ENCODE data around the gene KRTAP10-3. TPM values are rescaled to one million over a fixed set of nuclear protein-coding genes. Genes with fewer than 3 reads are reported as not detected.

The KRTAP10-3 gene
- polyA plus RNA-seq, 1 of the 3 experiments (the other 2 are of a cell fraction) = not detected

DNA sequence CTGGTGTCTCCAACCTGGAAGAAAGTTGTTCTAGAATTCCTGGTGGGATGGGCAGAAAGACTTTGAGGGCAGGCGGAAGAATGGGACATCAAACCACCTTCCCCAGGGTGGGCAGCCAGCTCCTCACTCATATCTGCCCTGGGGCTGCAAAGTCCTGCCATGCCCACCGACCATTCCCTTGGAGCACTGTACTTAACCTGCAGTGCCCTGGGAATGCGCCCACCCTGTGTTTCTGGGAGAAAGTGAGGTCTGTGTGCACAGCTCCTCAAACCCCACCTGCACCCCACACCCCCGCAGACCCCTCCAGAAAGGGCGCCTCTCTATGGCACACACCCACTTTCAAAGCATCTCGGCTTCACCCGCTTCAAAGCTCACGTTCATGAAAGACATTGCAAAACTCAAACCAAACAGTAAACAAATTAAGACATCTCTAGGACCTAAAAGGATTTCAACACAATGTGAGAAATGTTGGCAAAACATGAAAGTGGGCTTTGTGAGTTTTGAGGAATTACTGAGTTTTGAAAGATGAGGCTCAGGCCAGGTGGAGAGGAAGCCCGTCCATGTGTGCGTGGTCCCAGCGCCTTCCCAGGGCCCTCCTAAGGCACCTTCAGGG is 43.7 kb downstream of the KRTAP10-3 start:
- POLR2A ChIA-PET = no interaction called here
- no peak overlapping the region for H3K27ac ChIP-seq (ENCODE audit: low read depth in 2 of 2, low read length in 1 of 2)
- no peak for DNase-seq

DNA sequence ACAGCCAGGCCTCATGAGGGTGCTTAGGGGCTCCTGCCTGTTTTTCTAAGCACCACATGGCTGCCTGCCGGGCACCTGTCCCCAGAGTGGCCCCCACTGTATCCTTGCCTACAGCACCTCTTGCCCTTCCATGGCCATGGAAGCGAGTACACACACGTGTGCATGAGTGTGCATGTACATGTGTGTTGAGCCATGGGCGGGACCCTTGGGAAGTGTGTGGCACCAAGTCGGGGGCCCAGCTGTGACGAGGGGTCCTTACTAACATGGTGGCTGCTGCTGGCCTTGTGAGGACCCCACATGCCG is 44.4 kb downstream of the KRTAP10-3 start:
- Histone ChIP-seq H3K9me2 (no peaks in the 10 kb centered on the region), H3K4me2 (no peak overlapping the region), H3K79me2 (ENCODE audit: insufficient read depth) (peaks cover 11% of the 10 kb centered on the region; the same call in 1 of the 2 replicates), H4K20me1 (ENCODE audit: insufficient read depth) (no peaks in the 10 kb centered on the region), H2AFZ (ENCODE audit: low read depth) (no peak overlapping the region), H3K27ac (ENCODE audit: low read depth in 2 of 2, low read length in 1 of 2) (no peak overlapping the region), H3K4me3 (ENCODE audit: low read depth in 2 of 2, low read length in 1 of 2) (no peak overlapping the region), H3K36me3 (replicated peaks in 1 of 2; ENCODE audit: control insufficient read depth in 1 of 2, insufficient read depth in 2 of 2, low read length in 1 of 2) (no peaks in the 10 kb centered on the region), H3K9ac (no peak overlapping the region), H3K9me3 (no peaks in the 10 kb centered on the region), H3K4me1 (ENCODE audit: control insufficient read depth in 1 of 2, insufficient read depth in 2 of 2, low read depth in 1 of 2, low read length in 1 of 2) (peaks cover 0 to 18% of the 10 kb centered on the region in 2 experiments; a peak in 1 of 4 replicates), H3F3A (replicated peaks; ENCODE audit: insufficient read depth) (no peaks in the 10 kb centered on the region), H3K27me3 (ENCODE audit: insufficient read depth) (no peaks in the 10 kb centered on the region)
- no peak for DNase-seq
- POLR2A ChIA-PET = no interaction called here
- TF ChIP-seq, protein P1, sequence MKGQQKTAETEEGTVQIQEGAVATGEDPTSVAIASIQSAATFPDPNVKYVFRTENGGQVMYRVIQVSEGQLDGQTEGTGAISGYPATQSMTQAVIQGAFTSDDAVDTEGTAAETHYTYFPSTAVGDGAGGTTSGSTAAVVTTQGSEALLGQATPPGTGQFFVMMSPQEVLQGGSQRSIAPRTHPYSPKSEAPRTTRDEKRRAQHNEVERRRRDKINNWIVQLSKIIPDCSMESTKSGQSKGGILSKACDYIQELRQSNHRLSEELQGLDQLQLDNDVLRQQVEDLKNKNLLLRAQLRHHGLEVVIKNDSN (IDR thresholded peaks at IDR 0.05; ENCODE audit: borderline replicate concordance, low read depth) = no peak
- TF ChIP-seq SIN3A (IDR thresholded peaks at IDR 0.05; ENCODE audit: borderline replicate concordance, low read depth, low read length) = no peak
- TF ChIP-seq NRF1 (IDR thresholded peaks at IDR 0.05; ENCODE audit: low read depth, low read length) = no peak
- TF ChIP-seq EZH2phosphoT487 (IDR thresholded peaks at IDR 0.05; ENCODE audit: borderline replicate concordance, low read depth) = no peak
- TF ChIP-seq EP300 (IDR thresholded peaks at IDR 0.05; ENCODE audit: borderline replicate concordance in 1 of 2, low read depth in 1 of 2, low read length in 1 of 2) = no peak
- TF ChIP-seq IRF3 (IDR thresholded peaks at IDR 0.05; ENCODE audit: low read depth, low read length) = no peak
- no peak for TF ChIP-seq GATA2 (CRISPR knock-in tag; IDR thresholded peaks at IDR 0.05)
- CTCF ChIA-PET = interaction anchor here (1.3 kb wide), 1 partner anchor 279 kb away, joined by 4 read pairs; no protein-coding TSS in a partner anchor
- WGBS (ENCODE audit: low lambda C conversion rate) = 85% methylated on average over 6 of the region's 7 CpGs

More for the DNA sequence above, 43.7 kb downstream of the KRTAP10-3 start:
- CTCF ChIA-PET = interaction anchor here (1.3 kb wide), 1 partner anchor 279 kb away, joined by 4 read pairs; no protein-coding TSS in a partner anchor
- Histone ChIP-seq H3K9me3 (no peaks in the 10 kb centered on the region), H4K20me1 (ENCODE audit: insufficient read depth) (no peaks in the 10 kb centered on the region), H3K9me2 (no peaks in the 10 kb centered on the region), H3K4me3 (ENCODE audit: low read depth in 2 of 2, low read length in 1 of 2) (no peak overlapping the region), H3F3A (replicated peaks; ENCODE audit: insufficient read depth) (no peaks in the 10 kb centered on the region), H3K9ac (no peak overlapping the region), H3K36me3 (replicated peaks in 1 of 2; ENCODE audit: control insufficient read depth in 1 of 2, insufficient read depth in 2 of 2, low read length in 1 of 2) (no peaks in the 10 kb centered on the region), H3K79me2 (ENCODE audit: insufficient read depth) (peaks cover 11% of the 10 kb centered on the region; the same call in 1 of the 2 replicates), H3K27me3 (ENCODE audit: insufficient read depth) (no peaks in the 10 kb centered on the region), H3K4me1 (ENCODE audit: control insufficient read depth in 1 of 2, insufficient read depth in 2 of 2, low read depth in 1 of 2, low read length in 1 of 2) (peaks cover 0 to 18% of the 10 kb centered on the region in 2 experiments; a peak in 1 of 4 replicates), H3K4me2 (no peak overlapping the region), H2AFZ (ENCODE audit: low read depth) (no peak overlapping the region)
- WGBS (ENCODE audit: low lambda C conversion rate) = 59% methylated on average over 9 of the region's 11 CpGs
- no peak for TF ChIP-seq RCOR1 (IDR thresholded peaks at IDR 0.05; ENCODE audit: low read length)
- no peak for TF ChIP-seq POLR2AphosphoS5 (IDR thresholded peaks at IDR 0.05; ENCODE audit: low read depth, low read length)
- TF ChIP-seq SMC3 (IDR thresholded peaks at IDR 0.05; ENCODE audit: low read depth, low read length) = no peak
- no peak for TF ChIP-seq RFX5 (IDR thresholded peaks at IDR 0.05; ENCODE audit: low read length)
- TF ChIP-seq CHD2 (IDR thresholded peaks at IDR 0.05; ENCODE audit: low read length, partially characterized antibody) = no peak
- TF ChIP-seq GATA2 (CRISPR knock-in tag; IDR thresholded peaks at IDR 0.05) = no peak
- TF ChIP-seq FOXJ3 (CRISPR knock-in tag; IDR thresholded peaks at IDR 0.05) = no peak
- TF ChIP-seq RAD21 (IDR thresholded peaks at IDR 0.05; ENCODE audit: low read length) = no peak
- TF ChIP-seq JUND (IDR thresholded peaks at IDR 0.05) = no peak
- no peak for TF ChIP-seq MXI1 (IDR thresholded peaks at IDR 0.05; ENCODE audit: low read depth, low read length)
- no peak for TF ChIP-seq ELF1 (IDR thresholded peaks at IDR 0.05)
- no peak for TF ChIP-seq GABPA (IDR thresholded peaks at IDR 0.05; ENCODE audit: low read depth)
- TF ChIP-seq TCF12 (IDR thresholded peaks at IDR 0.05) = no peak
- TF ChIP-seq NFIC (IDR thresholded peaks at IDR 0.05; ENCODE audit: borderline replicate concordance) = no peak
- no peak for TF ChIP-seq FOSL2 (IDR thresholded peaks at IDR 0.05; ENCODE audit: borderline replicate concordance, low read depth)
- TF ChIP-seq TAF1 (IDR thresholded peaks at IDR 0.05; ENCODE audit: borderline replicate concordance, low read depth, low read length) = no peak
- no peak for TF ChIP-seq MEF2A (IDR thresholded peaks at IDR 0.05; ENCODE audit: borderline replicate concordance, low read depth)
- TF ChIP-seq REST (IDR thresholded peaks at IDR 0.05; ENCODE audit: low read depth, low read length) = no peak

Measured in SK-N-SH (cell line).